Right kidney (tissue), 1 donor: ENCODE results near the gene ATP5MC2.
A peak's percentile ranks its signal among the peaks of the same experiment; 100 is the strongest.
"Not testable (repeated sequence)": the region's sequence is repeated elsewhere in the genome, so short reads cannot be mapped to it uniquely, and the experiment has no call there.

Source experiments
- DNase-seq: peaks from one replicate; pipeline ENCODE4 v3.0.0-alpha.2; 2016

Gene ATP5MC2

GRCh38 chr12:53653595-53653994 is 22.3 kb downstream of the ATP5MC2 start:
- no peak for DNase-seq

GRCh38 chr12:53652366-53652765 is 23.5 kb downstream of the ATP5MC2 start:
- no peak for DNase-seq

- no peak for DNase-seq
These were observed 24.1 kb downstream of the ATP5MC2 start for GRCh38 chr12:53651737-53652136.

- not testable (repeated sequence) for DNase-seq
These were observed 29.6 kb downstream of the ATP5MC2 start for GRCh38 chr12:53646300-53646699.

- DNase-seq = no peak
These were observed 30.7 kb downstream of the ATP5MC2 start for GRCh38 chr12:53645165-53645564.

- no peak for DNase-seq
These were observed 31.8 kb downstream of the ATP5MC2 start for GRCh38 chr12:53644133-53644532.

GRCh38 chr12:53643232-53643979 is 32.5 kb downstream of the ATP5MC2 start:
- no peak for DNase-seq

GRCh38 chr12:53638057-53638456 is 37.8 kb downstream of the ATP5MC2 start:
- no peak for DNase-seq

GRCh38 chr12:53636641-53637040 is 39.2 kb downstream of the ATP5MC2 start:
- no peak for DNase-seq

- not testable (repeated sequence) for DNase-seq
These were observed 40.2 kb downstream of the ATP5MC2 start for GRCh38 chr12:53635708-53636107.

GRCh38 chr12:53631721-53632120 is 44.2 kb downstream of the ATP5MC2 start:
- DNase-seq = no peak

GRCh38 chr12:53627919-53628318 is 48.0 kb downstream of the ATP5MC2 start:
- DNase-seq = no peak

GRCh38 chr12:53626702-53627169 is 49.1 kb downstream of the ATP5MC2 start:
- peak; percentile 24 for DNase-seq

GRCh38 chr12:53625946-53626701 is 49.8 kb downstream of the ATP5MC2 start, which contains the start of gene ATF7:
TSS of gene ATF7 (minus strand) at chr12:53626382. CDS start at chr12:53601000, 25,382 bp downstream.
- DNase-seq = peak; percentile 100

GRCh38 chr12:53625373-53625945 is 50.4 kb downstream of the ATP5MC2 start:
- DNase-seq = no peak

- DNase-seq = no peak
These were observed 50.9 kb downstream of the ATP5MC2 start for GRCh38 chr12:53624956-53625355.

- no peak for DNase-seq
These were observed 51.4 kb downstream of the ATP5MC2 start for GRCh38 chr12:53624458-53624857.

GRCh38 chr12:53623548-53624385 is 52.1 kb downstream of the ATP5MC2 start:
- peak; percentile 19 for DNase-seq

- no peak for DNase-seq
These were observed 53.2 kb downstream of the ATP5MC2 start for GRCh38 chr12:53622724-53623123.

- DNase-seq = no peak
These were observed 57.6 kb downstream of the ATP5MC2 start for GRCh38 chr12:53618275-53618674.

- DNase-seq = no peak
These were observed 58.2 kb downstream of the ATP5MC2 start for GRCh38 chr12:53617700-53618099.

GRCh38 chr12:53616950-53617349 is 58.9 kb downstream of the ATP5MC2 start:
- no peak for DNase-seq
